HG03378 (cell line): Measurements from ENCODE around the gene FAM131C.
"Not testable (repeated sequence)": the region's sequence is repeated elsewhere in the genome, so short reads cannot be mapped to it uniquely, and the experiment has no call there.

Source experiments
- ATAC-seq: cut with Tn5 transposase; IDR thresholded peaks from one replicate; pipeline ENCODE4 v1.9.1; 2021; ENCODE audit warnings: mild to moderate bottlenecking, moderate library complexity; ENCODE audit not compliant: unreplicated experiment

FAM131C gene

GRCh38 chr1:16107039-16107438 is 33.6 kb upstream of the FAM131C start:
- ATAC-seq, result not testable (repeated sequence)

GRCh38 chr1:16101623-16102022 is 28.2 kb upstream of the FAM131C start:
- ATAC-seq, result no peak

- ATAC-seq, result no peak
Measured at GRCh38 chr1:16099412-16099811, 26.0 kb upstream of the FAM131C start.

- ATAC-seq, result no peak
Measured at GRCh38 chr1:16095447-16095846, 22.0 kb upstream of the FAM131C start.

- no peak for ATAC-seq
Measured at GRCh38 chr1:16094453-16095158, 21.2 kb upstream of the FAM131C start.

GRCh38 chr1:16093611-16094010 is 20.2 kb upstream of the FAM131C start:
- no peak for ATAC-seq

- ATAC-seq, result no peak
Measured at GRCh38 chr1:16092923-16093511, 19.6 kb upstream of the FAM131C start.

- no peak for ATAC-seq
Measured at GRCh38 chr1:16092097-16092922, 18.9 kb upstream of the FAM131C start.

GRCh38 chr1:16091296-16091695 is 17.8 kb upstream of the FAM131C start:
- ATAC-seq, result no peak

GRCh38 chr1:16090076-16090826 is 16.8 kb upstream of the FAM131C start:
- no peak for ATAC-seq

GRCh38 chr1:16088996-16089395 is 15.5 kb upstream of the FAM131C start:
- ATAC-seq, result no peak

- ATAC-seq, result no peak
Measured at GRCh38 chr1:16088351-16088911, 15.0 kb upstream of the FAM131C start.

GRCh38 chr1:16087733-16088132 is 14.3 kb upstream of the FAM131C start:
- ATAC-seq, result no peak

- ATAC-seq, result no peak
Measured at GRCh38 chr1:16085522-16085921, 12.1 kb upstream of the FAM131C start.

GRCh38 chr1:16083486-16083885 is 10.0 kb upstream of the FAM131C start:
- ATAC-seq, result no peak

GRCh38 chr1:16082283-16083038 is 9.0 kb upstream of the FAM131C start:
- ATAC-seq, result no peak

GRCh38 chr1:16081636-16082035 is 8.2 kb upstream of the FAM131C start:
- ATAC-seq, result no peak

GRCh38 chr1:16080422-16081150 is 7.1 kb upstream of the FAM131C start:
- ATAC-seq, result no peak

- no peak for ATAC-seq
Measured at GRCh38 chr1:16078925-16079656, 5.6 kb upstream of the FAM131C start.
